ENCODE data around the gene PAPSS2. TPM values are rescaled to one million over a fixed set of nuclear protein-coding genes. Genes with fewer than 3 reads are reported as not detected.

PAPSS2 gene
- total and polyA plus RNA-seq, 2 experiments from 2014 or later: 2.4 to 6.4 TPM

GRCh38 chr10:87703771-87704170, 44.1 kb downstream of the PAPSS2 start:
- Histone ChIP-seq H3K27ac (no peak overlapping the region), H3K9me3 (ENCODE audit: low read depth) (no peaks in the 10 kb centered on the region), H3K4me3 (no peak overlapping the region), H3K27me3 (no peaks in the 10 kb centered on the region), H3K4me1 (ENCODE audit: low read depth) (no peaks in the 10 kb centered on the region), H3K36me3 (no peaks in the 10 kb centered on the region)
- DNase-seq (ENCODE audit: low read depth in 1 of 2, low spot score in 1 of 2): no peak
- TF ChIP-seq, protein P1, sequence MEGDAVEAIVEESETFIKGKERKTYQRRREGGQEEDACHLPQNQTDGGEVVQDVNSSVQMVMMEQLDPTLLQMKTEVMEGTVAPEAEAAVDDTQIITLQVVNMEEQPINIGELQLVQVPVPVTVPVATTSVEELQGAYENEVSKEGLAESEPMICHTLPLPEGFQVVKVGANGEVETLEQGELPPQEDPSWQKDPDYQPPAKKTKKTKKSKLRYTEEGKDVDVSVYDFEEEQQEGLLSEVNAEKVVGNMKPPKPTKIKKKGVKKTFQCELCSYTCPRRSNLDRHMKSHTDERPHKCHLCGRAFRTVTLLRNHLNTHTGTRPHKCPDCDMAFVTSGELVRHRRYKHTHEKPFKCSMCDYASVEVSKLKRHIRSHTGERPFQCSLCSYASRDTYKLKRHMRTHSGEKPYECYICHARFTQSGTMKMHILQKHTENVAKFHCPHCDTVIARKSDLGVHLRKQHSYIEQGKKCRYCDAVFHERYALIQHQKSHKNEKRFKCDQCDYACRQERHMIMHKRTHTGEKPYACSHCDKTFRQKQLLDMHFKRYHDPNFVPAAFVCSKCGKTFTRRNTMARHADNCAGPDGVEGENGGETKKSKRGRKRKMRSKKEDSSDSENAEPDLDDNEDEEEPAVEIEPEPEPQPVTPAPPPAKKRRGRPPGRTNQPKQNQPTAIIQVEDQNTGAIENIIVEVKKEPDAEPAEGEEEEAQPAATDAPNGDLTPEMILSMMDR (IDR thresholded peaks at IDR 0.05; ENCODE audit: low read depth, low read length): no peak

GRCh38 chr10:87705339-87705738, 45.7 kb downstream of the PAPSS2 start:
- Histone ChIP-seq H3K4me1 (ENCODE audit: low read depth) (no peaks in the 10 kb centered on the region), H3K27ac (no peak overlapping the region), H3K4me3 (no peak overlapping the region), H3K27me3 (no peaks in the 10 kb centered on the region), H3K36me3 (no peaks in the 10 kb centered on the region), H3K9me3 (ENCODE audit: low read depth) (no peaks in the 10 kb centered on the region)
- peak in 1 of 2 donors; percentile 32 for DNase-seq (ENCODE audit: low read depth in 1 of 2, low spot score in 1 of 2)
- TF ChIP-seq, protein P1 (IDR thresholded peaks at IDR 0.05; ENCODE audit: low read depth, low read length): no peak

- DNase-seq (ENCODE audit: low read depth in 1 of 2, low spot score in 1 of 2): peak in 1 of 2 donors; percentile 25
- H3K27me3 ChIP-seq: no peaks in the 10 kb centered on the region
- TF ChIP-seq, protein P1 (IDR thresholded peaks at IDR 0.05; ENCODE audit: low read depth, low read length): no peak
- H3K4me3 ChIP-seq: no peak overlapping the region
- no peaks in the 10 kb centered on the region for H3K4me1 ChIP-seq (ENCODE audit: low read depth)
- H3K9me3 ChIP-seq (ENCODE audit: low read depth): no peaks in the 10 kb centered on the region
- no peaks in the 10 kb centered on the region for H3K36me3 ChIP-seq
- H3K27ac ChIP-seq: no peak overlapping the region
Measured at GRCh38 chr10:87706731-87707130, 47.1 kb downstream of the PAPSS2 start.

DNA sequence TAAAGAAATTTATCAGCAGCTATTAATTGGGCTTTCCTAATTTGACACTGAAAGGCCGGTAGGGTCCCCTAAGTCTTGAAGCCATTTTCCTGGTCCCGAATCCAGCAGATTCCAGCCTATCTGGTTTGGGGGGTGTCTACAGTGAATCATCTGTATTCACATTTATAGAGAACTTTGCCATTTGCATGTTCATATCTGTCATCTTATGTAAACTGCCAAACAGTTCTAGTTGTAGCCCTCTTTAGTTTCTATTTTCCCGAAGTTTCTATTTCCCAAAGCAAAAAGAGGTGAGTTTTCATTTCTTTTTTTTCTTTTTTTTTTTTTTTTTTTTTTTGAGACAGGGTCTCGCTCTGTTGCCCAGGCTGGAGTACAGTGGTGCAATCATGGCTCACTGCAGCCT, 47.6 kb downstream of the PAPSS2 start:
- H3K36me3 ChIP-seq: no peaks in the 10 kb centered on the region
- no peak for DNase-seq (ENCODE audit: low read depth in 1 of 2, low spot score in 1 of 2)
- no peaks in the 10 kb centered on the region for H3K4me1 ChIP-seq (ENCODE audit: low read depth)
- no peaks in the 10 kb centered on the region for H3K9me3 ChIP-seq (ENCODE audit: low read depth)
- no peaks in the 10 kb centered on the region for H3K27me3 ChIP-seq
- H3K4me3 ChIP-seq: no peak overlapping the region
- H3K27ac ChIP-seq: no peak overlapping the region
- TF ChIP-seq, protein P1 (IDR thresholded peaks at IDR 0.05; ENCODE audit: low read depth, low read length): no peak

- Histone ChIP-seq H3K36me3 (no peaks in the 10 kb centered on the region), H3K27ac (no peak overlapping the region)
- DNase-seq (ENCODE audit: low read depth in 1 of 2, low spot score in 1 of 2): no peak
Measured at GRCh38 chr10:87712913-87713616, 53.4 kb downstream of the PAPSS2 start.

More at GRCh38 chr10:87712913-87713616, 53.4 kb downstream of the PAPSS2 start:
- peaks cover 9% of the 10 kb centered on the region for H3K4me1 ChIP-seq (ENCODE audit: low read depth)
- H3K27me3 ChIP-seq: no peaks in the 10 kb centered on the region
- H3K9me3 ChIP-seq (ENCODE audit: low read depth): no peaks in the 10 kb centered on the region
- no peak overlapping the region for H3K4me3 ChIP-seq
- TF ChIP-seq, protein P1 (IDR thresholded peaks at IDR 0.05; ENCODE audit: low read depth, low read length): no peak

All from cardiac muscle cell (in vitro differentiated cells and primary cell).